ENCODE measurements around the gene RASA1. TPM values are rescaled to one million over a fixed set of nuclear protein-coding genes. Genes with fewer than 3 reads are reported as not detected.

Gene RASA1
- total RNA-seq, 1 experiment from 2014 or later, result 40.1 TPM

- no peak overlapping the region for H3K9ac ChIP-seq (ENCODE audit: low read length)
- no TSS peak for BruUV-seq (replicated peaks)
- no peak overlapping the region for H3K27ac ChIP-seq (ENCODE audit: low read length)
- H3K4me3 ChIP-seq (ENCODE audit: low read length), result no peak overlapping the region
- H2AFZ ChIP-seq (ENCODE audit: low read length), result no peak overlapping the region
- peaks cover 12% of the 10 kb centered on the region for H3K36me3 ChIP-seq (ENCODE audit: low read depth, low read length)
- no peak overlapping the region for H3K4me2 ChIP-seq (ENCODE audit: low read length)
- DNase-seq (no peak), ATAC-seq (no peak)
- ChIA-PET CTCF (no interaction called here), POLR2A (ENCODE audit: unreplicated experiment) (no interaction called here)
- no peaks in the 10 kb centered on the region for H3K27me3 ChIP-seq (ENCODE audit: low read length)
- TF ChIP-seq EZH2 (IDR thresholded peaks at IDR 0.05; ENCODE audit: low read length, unreplicated experiment), result no peak
- TF ChIP-seq CTCF (conservative IDR thresholded peaks at IDR 0.05; ENCODE audit: low read depth, low read length), result no peak
- TF ChIP-seq EZH2phosphoT487 (IDR thresholded peaks at IDR 0.05; ENCODE audit: borderline replicate concordance, low read length), result no peak
- H3F3A ChIP-seq (ENCODE audit: low read length, unreplicated experiment), result no peaks in the 10 kb centered on the region
- no peaks in the 10 kb centered on the region for H3K9me3 ChIP-seq (ENCODE audit: low read length)
- intact Hi-C loops (cut with micrococcal nuclease), result no loop called here
- peaks cover 5% of the 10 kb centered on the region for H3K4me1 ChIP-seq (ENCODE audit: insufficient read depth, low read length)
- no peaks in the 10 kb centered on the region for H3K9me2 ChIP-seq (replicated peaks; ENCODE audit: low read length)
- peaks cover 93% of the 10 kb centered on the region for H3K79me2 ChIP-seq (ENCODE audit: low read length)
- peaks cover 13% of the 10 kb centered on the region; the same call in 1 of the 2 replicates for H4K20me1 ChIP-seq (ENCODE audit: low read length)
Observed at GRCh38 chr5:87321605-87322004, 53.9 kb downstream of the RASA1 start.

GRCh38 chr5:87322381-87322780, 54.7 kb downstream of the RASA1 start:
- intact Hi-C loops (cut with micrococcal nuclease), result no loop called here
- Histone ChIP-seq H3K27me3 (ENCODE audit: low read length) (no peaks in the 10 kb centered on the region), H3K9ac (ENCODE audit: low read length) (no peak overlapping the region), H4K20me1 (ENCODE audit: low read length) (peaks cover 20% of the 10 kb centered on the region; the same call in 1 of the 2 replicates), H3K4me3 (ENCODE audit: low read length) (no peak overlapping the region), H3K4me2 (ENCODE audit: low read length) (no peak overlapping the region), H2AFZ (ENCODE audit: low read length) (no peak overlapping the region), H3F3A (ENCODE audit: low read length, unreplicated experiment) (no peaks in the 10 kb centered on the region), H3K36me3 (ENCODE audit: low read depth, low read length) (peaks cover 12% of the 10 kb centered on the region), H3K27ac (ENCODE audit: low read length) (no peak overlapping the region), H3K9me2 (replicated peaks; ENCODE audit: low read length) (no peaks in the 10 kb centered on the region), H3K79me2 (ENCODE audit: low read length) (peaks cover 93% of the 10 kb centered on the region), H3K9me3 (ENCODE audit: low read length) (no peaks in the 10 kb centered on the region), H3K4me1 (ENCODE audit: insufficient read depth, low read length) (peaks cover 11% of the 10 kb centered on the region)
- ChIA-PET POLR2A (ENCODE audit: unreplicated experiment) (interaction anchor here (0.6 kb wide), 2 partner anchors 54 to 289 kb away, joined by 3 to 6 read pairs; no protein-coding TSS in a partner anchor), CTCF (no interaction called here)
- no peak for TF ChIP-seq EZH2 (IDR thresholded peaks at IDR 0.05; ENCODE audit: low read length, unreplicated experiment)
- DNase-seq (no peak), ATAC-seq (no peak)
- BruUV-seq (replicated peaks), result no TSS peak

- H3K9me3 ChIP-seq (ENCODE audit: low read length), result no peaks in the 10 kb centered on the region
- H3K27me3 ChIP-seq (ENCODE audit: low read length), result no peaks in the 10 kb centered on the region
- ChIA-PET CTCF (no interaction called here), POLR2A (ENCODE audit: unreplicated experiment) (no interaction called here)
- DNase-seq (peak; percentile 10), ATAC-seq (peak; percentile 70)
- H3K9me2 ChIP-seq (replicated peaks; ENCODE audit: low read length), result no peaks in the 10 kb centered on the region
- H3K36me3 ChIP-seq (ENCODE audit: low read depth, low read length), result 0 out of 2 replicates have a peak, but pooled peaks cover 4% of the 10 kb centered on the region
- H4K20me1 ChIP-seq (ENCODE audit: low read length), result peaks cover 30% of the 10 kb centered on the region; the same call in 1 of the 2 replicates
- peaks cover 20% of the 10 kb centered on the region for H3K4me1 ChIP-seq (ENCODE audit: insufficient read depth, low read length)
- H2AFZ ChIP-seq (ENCODE audit: low read length), result no peak overlapping the region
- BruUV-seq (replicated peaks), result no TSS peak
- no peak overlapping the region for H3K4me3 ChIP-seq (ENCODE audit: low read length)
- H3F3A ChIP-seq (ENCODE audit: low read length, unreplicated experiment), result no peaks in the 10 kb centered on the region
- peaks cover 78% of the 10 kb centered on the region for H3K79me2 ChIP-seq (ENCODE audit: low read length)
- intact Hi-C loops (cut with micrococcal nuclease), result no loop called here
- H3K27ac ChIP-seq (ENCODE audit: low read length), result no peak overlapping the region
- H3K4me2 ChIP-seq (ENCODE audit: low read length), result no peak overlapping the region
- H3K9ac ChIP-seq (ENCODE audit: low read length), result no peak overlapping the region
- no peak for TF ChIP-seq EZH2phosphoT487 (IDR thresholded peaks at IDR 0.05; ENCODE audit: borderline replicate concordance, low read length)
- no peak for TF ChIP-seq EZH2 (IDR thresholded peaks at IDR 0.05; ENCODE audit: low read length, unreplicated experiment)
- TF ChIP-seq CTCF (conservative IDR thresholded peaks at IDR 0.05; ENCODE audit: low read depth, low read length), result no peak
Observed at GRCh38 chr5:87327998-87328397, 60.3 kb downstream of the RASA1 start.

All from PC-3 (cell line).